ENCODE data around the gene MICOS13.

GRCh38 chr19:5678071-5678718 is 2.1 kb downstream of the MICOS13 start:
- TF ChIP-seq CTCF (IDR thresholded peaks at IDR 0.05): no peak
- no peak for TF ChIP-seq POLR2AphosphoS5 (IDR thresholded peaks at IDR 0.05)
